Rectal smooth muscle tissue (tissue), 1 donor: ENCODE measurements around the gene PCNX2.

ENCODE experiments used
- H3K27ac ChIP-seq: one replicate; pipeline ENCODE4 v1.7.0; 2013; ENCODE audit warnings: low read depth, low read length, inconsistent platforms
- H3K27me3 ChIP-seq: one replicate; pipeline ENCODE4 v1.7.0; 2013; ENCODE audit warnings: low read length; ENCODE audit not compliant: control insufficient read depth, insufficient read depth
- H3K36me3 ChIP-seq: one replicate; pipeline ENCODE4 v1.7.0; 2013; ENCODE audit warnings: low read length; ENCODE audit not compliant: control insufficient read depth, insufficient read depth
- H3K4me1 ChIP-seq: one replicate; pipeline ENCODE4 v1.7.0; 2013; ENCODE audit warnings: low read length; ENCODE audit not compliant: control insufficient read depth, insufficient read depth
- H3K4me3 ChIP-seq: one replicate; pipeline ENCODE4 v1.7.0; 2013; ENCODE audit warnings: low read length
- H3K9ac ChIP-seq: one replicate; pipeline ENCODE4 v1.7.0; 2013; ENCODE audit warnings: low read length

PCNX2 gene

DNA sequence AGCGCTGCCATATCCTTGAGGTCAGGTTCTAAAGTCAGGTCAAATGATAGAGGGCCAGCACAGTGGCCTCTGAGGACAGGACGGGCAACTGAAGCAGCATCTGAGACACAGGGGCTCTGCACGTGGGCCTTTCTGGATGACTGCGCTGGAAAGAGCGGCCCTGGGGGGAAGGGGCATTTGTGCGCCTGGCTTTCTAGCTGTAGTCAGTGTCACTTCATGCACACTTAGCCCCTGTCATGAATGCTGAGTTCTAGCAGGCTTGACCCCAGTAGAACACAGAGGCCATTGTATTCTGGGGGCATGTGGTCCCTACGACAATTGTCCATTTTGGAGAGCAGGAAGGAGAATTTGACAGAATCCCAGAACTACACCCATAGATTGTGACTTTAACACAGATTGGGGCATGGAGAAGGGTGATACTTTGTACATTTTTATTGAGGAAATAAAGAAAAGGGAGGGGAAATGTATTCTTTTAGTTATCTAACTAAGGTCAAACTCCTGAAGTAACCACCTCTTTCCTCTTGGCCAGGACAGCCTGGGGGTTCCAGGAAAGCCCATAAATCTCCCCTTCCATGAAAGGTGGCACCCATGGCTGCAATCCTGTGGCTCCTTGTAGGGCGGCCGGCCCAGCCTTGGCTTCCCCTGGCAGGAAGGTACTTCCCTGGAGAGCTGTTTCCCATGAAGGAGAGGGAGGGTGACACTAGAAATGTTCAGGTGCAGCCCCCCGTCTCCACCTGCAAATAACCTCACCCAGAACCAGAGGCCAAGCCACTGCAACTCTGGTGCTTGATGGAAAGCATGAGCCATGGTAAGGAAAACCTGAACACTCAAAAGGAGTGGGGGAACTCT is 310.7 kb downstream of the PCNX2 start:
- Histone ChIP-seq H3K9ac (no peak overlapping the region), H3K4me3 (no peak overlapping the region), H3K36me3 (no peaks in the 10 kb centered on the region), H3K27ac (no peak overlapping the region), H3K27me3 (no peaks in the 10 kb centered on the region), H3K4me1 (no peaks in the 10 kb centered on the region)

- Histone ChIP-seq H3K27ac (no peak overlapping the region), H3K4me3 (no peak overlapping the region), H3K27me3 (no peaks in the 10 kb centered on the region), H3K9ac (no peak overlapping the region), H3K36me3 (no peaks in the 10 kb centered on the region), H3K4me1 (no peaks in the 10 kb centered on the region)
Observed at GRCh38 chr1:232983817-232984567, 311.5 kb downstream of the PCNX2 start.

DNA sequence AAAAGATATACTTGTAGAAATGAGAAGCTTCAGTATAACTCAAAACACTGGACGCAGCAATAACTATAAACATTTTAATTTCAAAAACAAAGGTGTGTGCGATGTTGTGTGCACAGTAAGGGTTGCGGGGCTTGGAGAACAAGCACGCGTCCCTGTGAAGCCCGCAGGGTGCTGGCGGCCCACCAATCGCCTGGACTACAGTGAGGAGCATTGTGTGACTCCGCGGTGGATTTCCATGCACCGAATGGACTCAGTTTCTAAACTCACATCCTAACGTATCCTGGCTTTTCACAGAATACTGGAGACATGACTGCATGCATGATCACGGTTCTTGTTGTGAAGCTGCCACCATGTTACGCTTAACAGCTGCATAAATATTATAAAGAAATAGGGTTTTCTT is 312.1 kb downstream of the PCNX2 start:
- H3K36me3 ChIP-seq: no peaks in the 10 kb centered on the region
- H3K27ac ChIP-seq: no peak overlapping the region
- no peak overlapping the region for H3K9ac ChIP-seq
- H3K4me3 ChIP-seq: no peak overlapping the region
- no peaks in the 10 kb centered on the region for H3K4me1 ChIP-seq
- H3K27me3 ChIP-seq: no peaks in the 10 kb centered on the region

- Histone ChIP-seq H3K4me1 (no peaks in the 10 kb centered on the region), H3K9ac (no peak overlapping the region), H3K36me3 (peaks cover 4% of the 10 kb centered on the region), H3K27ac (no peak overlapping the region), H3K4me3 (no peak overlapping the region), H3K27me3 (no peaks in the 10 kb centered on the region)
Observed at GRCh38 chr1:232982238-232982944, 313.1 kb downstream of the PCNX2 start.

- H3K27ac ChIP-seq: no peak overlapping the region
- no peak overlapping the region for H3K9ac ChIP-seq
- H3K36me3 ChIP-seq: peaks cover 13% of the 10 kb centered on the region
- no peaks in the 10 kb centered on the region for H3K27me3 ChIP-seq
- no peak overlapping the region for H3K4me3 ChIP-seq
- H3K4me1 ChIP-seq: no peaks in the 10 kb centered on the region
Observed at GRCh38 chr1:232980986-232981560, 314.5 kb downstream of the PCNX2 start.

- H3K4me1 ChIP-seq: no peaks in the 10 kb centered on the region
- no peak overlapping the region for H3K4me3 ChIP-seq
- peaks cover 13% of the 10 kb centered on the region for H3K36me3 ChIP-seq
- no peak overlapping the region for H3K9ac ChIP-seq
- H3K27me3 ChIP-seq: no peaks in the 10 kb centered on the region
- no peak overlapping the region for H3K27ac ChIP-seq
Observed at GRCh38 chr1:232980355-232980978, 315.1 kb downstream of the PCNX2 start.

- no peaks in the 10 kb centered on the region for H3K27me3 ChIP-seq
- no peaks in the 10 kb centered on the region for H3K4me1 ChIP-seq
- H3K9ac ChIP-seq: no peak overlapping the region
- H3K36me3 ChIP-seq: peaks cover 15% of the 10 kb centered on the region
- no peak overlapping the region for H3K4me3 ChIP-seq
- no peak overlapping the region for H3K27ac ChIP-seq
Observed at GRCh38 chr1:232979558-232979957, 316.0 kb downstream of the PCNX2 start.

DNA sequence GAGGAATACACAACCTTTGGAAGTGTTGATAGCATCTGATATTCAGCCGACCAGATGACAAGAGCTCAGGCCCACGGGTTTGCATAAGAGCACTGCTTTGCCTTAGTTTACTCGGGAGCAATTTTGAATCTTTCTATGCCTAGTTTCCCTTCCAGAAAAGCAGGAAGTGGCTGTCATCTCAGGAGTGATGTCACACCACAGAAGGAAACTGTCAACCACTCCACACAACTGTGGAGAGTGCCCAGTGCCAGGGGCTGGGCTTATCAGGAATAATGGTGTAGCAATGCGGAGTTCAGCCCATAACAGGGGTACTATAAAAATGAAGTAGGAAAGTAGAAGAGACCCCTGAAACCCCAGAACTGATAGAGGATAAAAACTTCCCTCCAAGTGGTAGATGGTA is 316.7 kb downstream of the PCNX2 start:
- Histone ChIP-seq H3K27me3 (no peaks in the 10 kb centered on the region), H3K27ac (no peak overlapping the region), H3K4me1 (no peaks in the 10 kb centered on the region), H3K36me3 (peaks cover 16% of the 10 kb centered on the region), H3K4me3 (no peak overlapping the region), H3K9ac (no peak overlapping the region)

GRCh38 chr1:232978091-232978634 is 317.4 kb downstream of the PCNX2 start:
- H3K4me3 ChIP-seq: no peak overlapping the region
- H3K27ac ChIP-seq: no peak overlapping the region
- H3K36me3 ChIP-seq: peaks cover 16% of the 10 kb centered on the region
- H3K27me3 ChIP-seq: no peaks in the 10 kb centered on the region
- H3K9ac ChIP-seq: no peak overlapping the region
- H3K4me1 ChIP-seq: no peaks in the 10 kb centered on the region

DNA sequence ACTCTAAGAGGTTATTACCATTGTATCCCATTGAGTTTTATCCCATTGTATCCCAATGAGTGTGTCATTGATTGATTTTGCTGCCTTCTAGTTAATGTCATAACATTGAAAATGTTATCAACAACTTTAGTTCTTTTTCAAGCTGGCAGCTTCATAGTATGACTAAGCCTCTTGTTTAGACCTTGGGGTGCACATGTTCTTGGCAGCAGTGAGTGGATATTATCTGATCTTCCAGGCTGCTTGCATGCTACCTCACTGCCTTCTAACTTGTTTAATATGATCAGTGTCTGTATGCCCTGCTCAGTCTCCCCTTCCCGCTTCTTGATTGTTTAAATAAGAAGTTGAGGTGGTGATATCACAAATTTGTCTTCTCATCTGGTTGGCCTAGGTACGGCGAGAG is 320.6 kb downstream of the PCNX2 start:
- H3K27me3 ChIP-seq: no peaks in the 10 kb centered on the region
- H3K4me3 ChIP-seq: no peak overlapping the region
- H3K9ac ChIP-seq: no peak overlapping the region
- peaks cover 37% of the 10 kb centered on the region for H3K36me3 ChIP-seq
- no peak overlapping the region for H3K27ac ChIP-seq
- no peaks in the 10 kb centered on the region for H3K4me1 ChIP-seq

DNA sequence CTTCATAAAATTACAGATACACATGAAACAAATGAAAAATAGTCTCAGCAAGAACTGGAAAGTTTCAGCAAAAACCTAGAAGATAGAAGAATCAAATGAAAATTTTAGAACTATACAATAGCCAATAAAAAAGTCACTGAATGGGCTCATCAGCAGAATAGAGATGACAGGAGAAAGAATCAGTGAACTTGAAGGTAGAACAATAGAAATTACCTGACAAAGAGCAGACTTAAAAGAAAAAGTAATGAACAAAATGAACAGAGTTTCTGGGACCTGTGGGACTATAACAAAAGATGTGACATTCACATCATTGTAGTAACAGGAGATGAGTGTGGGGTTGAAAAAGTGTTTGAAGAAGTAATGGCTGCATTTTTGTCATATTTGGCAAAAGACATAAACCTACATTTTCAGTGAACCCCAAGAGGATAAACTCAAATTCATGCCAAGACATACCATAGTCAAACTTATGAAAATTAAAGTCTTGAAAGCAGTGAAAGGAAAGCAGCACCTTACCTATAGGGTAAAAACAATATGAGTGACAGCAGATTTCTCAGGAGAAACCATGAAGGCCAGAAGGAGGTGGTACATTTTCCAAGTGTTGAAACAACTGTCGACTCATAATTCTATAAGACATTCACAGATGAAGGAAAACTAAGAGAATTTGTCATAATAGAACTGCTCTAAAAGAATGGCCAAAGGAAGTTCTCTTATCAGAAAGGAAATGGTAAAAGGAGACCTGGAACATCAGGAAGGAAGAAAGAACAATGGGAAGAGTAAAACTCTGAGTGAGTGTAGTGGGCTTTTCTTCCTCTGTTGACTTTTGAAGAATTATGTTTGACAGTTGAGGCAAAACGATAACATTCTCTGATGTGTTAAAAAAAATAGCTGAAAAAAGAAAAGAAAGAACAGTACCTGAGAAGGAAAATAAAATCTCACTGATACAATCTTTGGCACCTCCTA is 321.6 kb downstream of the PCNX2 start:
- Histone ChIP-seq H3K4me3 (no peak overlapping the region), H3K27me3 (no peaks in the 10 kb centered on the region), H3K36me3 (peaks cover 40% of the 10 kb centered on the region), H3K4me1 (no peaks in the 10 kb centered on the region), H3K27ac (no peak overlapping the region), H3K9ac (no peak overlapping the region)
